Omental fat pad (tissue), 4 donors: ENCODE measurements around the gene ATRN. TPM values are rescaled to one million over a fixed set of nuclear protein-coding genes. Genes with fewer than 3 reads are reported as not detected.
A peak's percentile ranks its signal among the peaks of the same experiment; 100 is the strongest.

Source experiments
- ATAC-seq: fragments of 150-250 bp; one replicate; pipeline ENCODE4 v1.9.1; 2016; ENCODE audit warnings: mild to moderate bottlenecking, moderate library complexity; ENCODE audit not compliant: low FRiP score
- DNase-seq: peaks from one replicate; pipeline ENCODE4 v3.0.0-alpha.2; 2019; ENCODE audit warnings: low spot score
- CTCF ChIP-seq, 3 donors: fragments of 450-650 bp; IDR thresholded peaks; one replicate each; pipeline ENCODE4 v1.5.1; 2016 to 2017; ENCODE audit warnings: antibody characterized with exemption in 3 of 3, mild to moderate bottlenecking in 3 of 3, moderate library complexity in 2 of 3
- total RNA-seq, 4 donors: library from RNA; depleted of rRNA; stranded (reverse); fragments of >200 nt; gene quantifications; one replicate each; pipeline ENCODE4 v1.1.0, GENCODE V29; 2016

Gene ATRN
- total RNA-seq, 4 donors from 2014 or later = 20.2 to 32.9 (median 26.3) TPM

- ATAC-seq = no peak
- TF ChIP-seq CTCF (IDR thresholded peaks at IDR 0.05) = peak in 1 of 3 donors; percentile 6
Observed at GRCh38 chr20:3563548-3564177, 92.8 kb downstream of the ATRN start.

GRCh38 chr20:3565851-3566250 is 95.0 kb downstream of the ATRN start:
- no peak for ATAC-seq
- TF ChIP-seq CTCF (IDR thresholded peaks at IDR 0.05) = no peak
- DNase-seq = no peak

More at GRCh38 chr20:3563548-3564177, 92.8 kb downstream of the ATRN start:
- DNase-seq = no peak

- TF ChIP-seq CTCF (IDR thresholded peaks at IDR 0.05) = no peak
- ATAC-seq (no peak), DNase-seq (no peak)
Observed at GRCh38 chr20:3572151-3572550, 101.3 kb downstream of the ATRN start.

GRCh38 chr20:3576363-3576762 is 105.5 kb downstream of the ATRN start:
- DNase-seq (no peak), ATAC-seq (no peak)
- no peak for TF ChIP-seq CTCF (IDR thresholded peaks at IDR 0.05)

GRCh38 chr20:3577366-3577765 is 106.5 kb downstream of the ATRN start:
- DNase-seq = no peak
- no peak for ATAC-seq
- no peak for TF ChIP-seq CTCF (IDR thresholded peaks at IDR 0.05)

GRCh38 chr20:3580412-3580811 is 109.6 kb downstream of the ATRN start:
- TF ChIP-seq CTCF (IDR thresholded peaks at IDR 0.05) = no peak
- no peak for ATAC-seq
- DNase-seq = no peak

- no peak for TF ChIP-seq CTCF (IDR thresholded peaks at IDR 0.05)
- DNase-seq = no peak
- no peak for ATAC-seq
Observed at GRCh38 chr20:3583765-3584164, 112.9 kb downstream of the ATRN start.
